ENCODE data around the gene HS3ST4.

The HS3ST4 gene

GRCh38 chr16:25874196-25874595, 182.4 kb downstream of the HS3ST4 start:
- Mint-ChIP-seq H3K4me1 (ENCODE audit: low read depth) (no peaks in the 10 kb centered on the region), H3K27me3 (ENCODE audit: low read depth) (no peaks in the 10 kb centered on the region), H3K36me3 (ENCODE audit: low read depth) (no peaks in the 10 kb centered on the region), H3K27ac (no peak overlapping the region), H3K4me3 (no peak overlapping the region), H3K9me3 (peaks cover 11% of the 10 kb centered on the region)

GRCh38 chr16:25875956-25876598, 184.3 kb downstream of the HS3ST4 start:
- no peak overlapping the region for H3K4me3 Mint-ChIP-seq
- no peaks in the 10 kb centered on the region for H3K27me3 Mint-ChIP-seq (ENCODE audit: low read depth)
- H3K36me3 Mint-ChIP-seq (ENCODE audit: low read depth): no peaks in the 10 kb centered on the region
- no peaks in the 10 kb centered on the region for H3K4me1 Mint-ChIP-seq (ENCODE audit: low read depth)
- H3K27ac Mint-ChIP-seq: no peak overlapping the region
- peaks cover 11% of the 10 kb centered on the region for H3K9me3 Mint-ChIP-seq

GRCh38 chr16:25877103-25877502, 185.3 kb downstream of the HS3ST4 start:
- H3K36me3 Mint-ChIP-seq (ENCODE audit: low read depth): no peaks in the 10 kb centered on the region
- H3K4me3 Mint-ChIP-seq: no peak overlapping the region
- no peak overlapping the region for H3K27ac Mint-ChIP-seq
- no peaks in the 10 kb centered on the region for H3K4me1 Mint-ChIP-seq (ENCODE audit: low read depth)
- H3K27me3 Mint-ChIP-seq (ENCODE audit: low read depth): no peaks in the 10 kb centered on the region
- H3K9me3 Mint-ChIP-seq: peaks cover 11% of the 10 kb centered on the region

- no peaks in the 10 kb centered on the region for H3K4me1 Mint-ChIP-seq (ENCODE audit: low read depth)
- H3K4me3 Mint-ChIP-seq: no peak overlapping the region
Observed at GRCh38 chr16:25886598-25886997, 194.8 kb downstream of the HS3ST4 start.

GRCh38 chr16:25888868-25889267, 197.1 kb downstream of the HS3ST4 start:
- no peaks in the 10 kb centered on the region for H3K27me3 Mint-ChIP-seq (ENCODE audit: low read depth)
- no peak overlapping the region for H3K4me3 Mint-ChIP-seq
- no peak overlapping the region for H3K27ac Mint-ChIP-seq
- no peaks in the 10 kb centered on the region for H3K36me3 Mint-ChIP-seq (ENCODE audit: low read depth)
- peaks cover 17% of the 10 kb centered on the region for H3K9me3 Mint-ChIP-seq
- no peaks in the 10 kb centered on the region for H3K4me1 Mint-ChIP-seq (ENCODE audit: low read depth)

More at GRCh38 chr16:25886598-25886997, 194.8 kb downstream of the HS3ST4 start:
- Mint-ChIP-seq H3K9me3 (peaks cover 17% of the 10 kb centered on the region), H3K27me3 (ENCODE audit: low read depth) (no peaks in the 10 kb centered on the region), H3K36me3 (ENCODE audit: low read depth) (no peaks in the 10 kb centered on the region), H3K27ac (no peak overlapping the region)

- Mint-ChIP-seq H3K4me3 (no peak overlapping the region), H3K27ac (no peak overlapping the region), H3K27me3 (ENCODE audit: low read depth) (no peaks in the 10 kb centered on the region), H3K9me3 (peaks cover 17% of the 10 kb centered on the region), H3K4me1 (ENCODE audit: low read depth) (no peaks in the 10 kb centered on the region), H3K36me3 (ENCODE audit: low read depth) (no peaks in the 10 kb centered on the region)
Observed at GRCh38 chr16:25893332-25893731, 201.6 kb downstream of the HS3ST4 start.

- H3K36me3 Mint-ChIP-seq (ENCODE audit: low read depth): no peaks in the 10 kb centered on the region
- no peak overlapping the region for H3K27ac Mint-ChIP-seq
- peaks cover 17% of the 10 kb centered on the region for H3K9me3 Mint-ChIP-seq
- no peak overlapping the region for H3K4me3 Mint-ChIP-seq
- no peaks in the 10 kb centered on the region for H3K27me3 Mint-ChIP-seq (ENCODE audit: low read depth)
- no peaks in the 10 kb centered on the region for H3K4me1 Mint-ChIP-seq (ENCODE audit: low read depth)
Observed at GRCh38 chr16:25894093-25894492, 202.3 kb downstream of the HS3ST4 start.

GRCh38 chr16:25895380-25895779, 203.6 kb downstream of the HS3ST4 start:
- H3K27me3 Mint-ChIP-seq (ENCODE audit: low read depth): no peaks in the 10 kb centered on the region
- no peaks in the 10 kb centered on the region for H3K4me1 Mint-ChIP-seq (ENCODE audit: low read depth)
- peaks cover 7% of the 10 kb centered on the region for H3K9me3 Mint-ChIP-seq
- H3K4me3 Mint-ChIP-seq: no peak overlapping the region
- no peak overlapping the region for H3K27ac Mint-ChIP-seq
- H3K36me3 Mint-ChIP-seq (ENCODE audit: low read depth): no peaks in the 10 kb centered on the region

GRCh38 chr16:25896411-25896810, 204.7 kb downstream of the HS3ST4 start:
- Mint-ChIP-seq H3K27ac (no peak overlapping the region), H3K27me3 (ENCODE audit: low read depth) (no peaks in the 10 kb centered on the region), H3K36me3 (ENCODE audit: low read depth) (no peaks in the 10 kb centered on the region), H3K9me3 (no peaks in the 10 kb centered on the region), H3K4me3 (no peak overlapping the region), H3K4me1 (ENCODE audit: low read depth) (no peaks in the 10 kb centered on the region)

GRCh38 chr16:25897702-25898101, 205.9 kb downstream of the HS3ST4 start:
- Mint-ChIP-seq H3K27ac (no peak overlapping the region), H3K4me3 (no peak overlapping the region), H3K36me3 (ENCODE audit: low read depth) (no peaks in the 10 kb centered on the region), H3K27me3 (ENCODE audit: low read depth) (no peaks in the 10 kb centered on the region), H3K4me1 (ENCODE audit: low read depth) (no peaks in the 10 kb centered on the region), H3K9me3 (no peaks in the 10 kb centered on the region)

GRCh38 chr16:25905810-25906209, 214.1 kb downstream of the HS3ST4 start:
- no peaks in the 10 kb centered on the region for H3K4me1 Mint-ChIP-seq (ENCODE audit: low read depth)

GRCh38 chr16:25910971-25911370, 219.2 kb downstream of the HS3ST4 start:
- no peaks in the 10 kb centered on the region for H3K36me3 Mint-ChIP-seq (ENCODE audit: low read depth)
- no peak overlapping the region for H3K27ac Mint-ChIP-seq
- H3K27me3 Mint-ChIP-seq (ENCODE audit: low read depth): no peaks in the 10 kb centered on the region
- H3K4me3 Mint-ChIP-seq: no peak overlapping the region
- H3K9me3 Mint-ChIP-seq: no peaks in the 10 kb centered on the region
- no peaks in the 10 kb centered on the region for H3K4me1 Mint-ChIP-seq (ENCODE audit: low read depth)

More at GRCh38 chr16:25905810-25906209, 214.1 kb downstream of the HS3ST4 start:
- Mint-ChIP-seq H3K27ac (no peak overlapping the region), H3K36me3 (ENCODE audit: low read depth) (no peaks in the 10 kb centered on the region), H3K4me3 (no peak overlapping the region), H3K27me3 (ENCODE audit: low read depth) (no peaks in the 10 kb centered on the region), H3K9me3 (no peaks in the 10 kb centered on the region)

GRCh38 chr16:25912321-25912720, 220.6 kb downstream of the HS3ST4 start:
- Mint-ChIP-seq H3K9me3 (no peaks in the 10 kb centered on the region), H3K4me1 (ENCODE audit: low read depth) (no peaks in the 10 kb centered on the region), H3K27ac (no peak overlapping the region), H3K36me3 (ENCODE audit: low read depth) (no peaks in the 10 kb centered on the region), H3K27me3 (ENCODE audit: low read depth) (no peaks in the 10 kb centered on the region), H3K4me3 (no peak overlapping the region)

GRCh38 chr16:25914357-25914962, 222.7 kb downstream of the HS3ST4 start:
- H3K27me3 Mint-ChIP-seq (ENCODE audit: low read depth): no peaks in the 10 kb centered on the region
- H3K36me3 Mint-ChIP-seq (ENCODE audit: low read depth): no peaks in the 10 kb centered on the region
- H3K9me3 Mint-ChIP-seq: no peaks in the 10 kb centered on the region
- H3K4me1 Mint-ChIP-seq (ENCODE audit: low read depth): no peaks in the 10 kb centered on the region
- no peak overlapping the region for H3K4me3 Mint-ChIP-seq
- no peak overlapping the region for H3K27ac Mint-ChIP-seq

GRCh38 chr16:25916037-25916436, 224.3 kb downstream of the HS3ST4 start:
- H3K4me3 Mint-ChIP-seq: no peak overlapping the region
- H3K4me1 Mint-ChIP-seq (ENCODE audit: low read depth): no peaks in the 10 kb centered on the region
- H3K9me3 Mint-ChIP-seq: no peaks in the 10 kb centered on the region
- no peak overlapping the region for H3K27ac Mint-ChIP-seq
- no peaks in the 10 kb centered on the region for H3K36me3 Mint-ChIP-seq (ENCODE audit: low read depth)
- H3K27me3 Mint-ChIP-seq (ENCODE audit: low read depth): no peaks in the 10 kb centered on the region
